Measurements from ENCODE around the gene SEMA4A. TPM values are rescaled to one million over a fixed set of nuclear protein-coding genes. Genes with fewer than 3 reads are reported as not detected.

SEMA4A gene
- total RNA-seq, 2 experiments from 2014 or later = 9.4 to 10.1 TPM

DNA sequence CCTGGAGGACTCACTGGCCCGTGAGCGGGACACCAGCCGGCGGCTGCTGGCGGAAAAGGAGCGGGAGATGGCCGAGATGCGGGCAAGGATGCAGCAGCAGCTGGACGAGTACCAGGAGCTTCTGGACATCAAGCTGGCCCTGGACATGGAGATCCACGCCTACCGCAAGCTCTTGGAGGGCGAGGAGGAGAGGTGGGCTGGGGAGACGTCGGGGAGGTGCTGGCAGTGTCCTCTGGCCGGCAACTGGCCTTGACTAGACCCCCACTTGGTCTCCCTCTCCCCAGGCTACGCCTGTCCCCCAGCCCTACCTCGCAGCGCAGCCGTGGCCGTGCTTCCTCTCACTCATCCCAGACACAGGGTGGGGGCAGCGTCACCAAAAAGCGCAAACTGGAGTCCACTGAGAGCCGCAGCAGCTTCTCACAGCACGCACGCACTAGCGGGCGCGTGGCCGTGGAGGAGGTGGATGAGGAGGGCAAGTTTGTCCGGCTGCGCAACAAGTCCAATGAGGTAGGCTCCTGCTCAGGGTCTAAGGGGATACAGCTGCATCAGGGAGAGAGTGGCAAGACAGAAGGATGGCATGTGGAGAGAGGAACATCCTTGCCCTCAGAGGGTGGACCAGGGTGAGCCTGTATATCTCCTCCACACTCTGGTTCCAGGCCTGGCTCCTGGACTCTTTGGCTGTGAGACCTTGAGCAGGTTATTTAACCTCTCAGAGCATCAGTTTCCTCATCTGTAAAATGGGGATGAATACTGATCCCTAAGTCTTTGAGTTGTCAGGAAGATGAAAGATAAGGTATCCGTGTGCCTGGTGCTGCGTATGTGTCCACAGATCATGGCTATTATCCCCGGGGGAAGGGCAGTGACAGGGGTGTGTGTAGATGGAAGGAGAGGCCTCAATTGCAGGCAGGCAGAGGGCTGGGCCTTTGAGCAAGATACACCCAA lies 17.2 kb upstream of the SEMA4A start:
- Histone ChIP-seq H3K36me3 (ENCODE audit: insufficient read depth, low read length) (peaks cover 55% of the 10 kb centered on the region), H3K4me3 (ENCODE audit: low read length) (no peak overlapping the region), H3K27ac (ENCODE audit: low read depth in 1 of 2, low read length in 2 of 2) (no peak overlapping the region), H3K27me3 (ENCODE audit: control insufficient read depth in 1 of 2, insufficient read depth in 2 of 2, low read length in 2 of 2) (no peaks in the 10 kb centered on the region), H3K9me3 (ENCODE audit: control insufficient read depth in 1 of 2, insufficient read depth in 1 of 2, low read length in 2 of 2) (no peaks in the 10 kb centered on the region), H3K4me1 (ENCODE audit: insufficient read depth, low read length) (no peaks in the 10 kb centered on the region)
- Mint-ChIP-seq H3K4me1 (ENCODE audit: low read depth) (no peaks in the 10 kb centered on the region), H3K27me3 (no peaks in the 10 kb centered on the region), H3K4me3 (no peak overlapping the region), H3K36me3 (ENCODE audit: low read depth) (peaks cover 9% of the 10 kb centered on the region), H3K27ac (no peak overlapping the region), H3K9me3 (no peaks in the 10 kb centered on the region)
- POLR2A ChIA-PET = no interaction called here
- intact Hi-C loops (cut with DNase I, micrococcal nuclease) = no loop called here
- CTCF ChIA-PET = interaction anchor here (0.7 to 3.4 kb wide), 4 partner anchors 9 to 89 kb away, joined by 7 to 19 read pairs (median 8); no protein-coding TSS in a partner anchor
- peak in 1 of 14 experiments; percentile 41 for DNase-seq
- TF ChIP-seq, protein P1, sequence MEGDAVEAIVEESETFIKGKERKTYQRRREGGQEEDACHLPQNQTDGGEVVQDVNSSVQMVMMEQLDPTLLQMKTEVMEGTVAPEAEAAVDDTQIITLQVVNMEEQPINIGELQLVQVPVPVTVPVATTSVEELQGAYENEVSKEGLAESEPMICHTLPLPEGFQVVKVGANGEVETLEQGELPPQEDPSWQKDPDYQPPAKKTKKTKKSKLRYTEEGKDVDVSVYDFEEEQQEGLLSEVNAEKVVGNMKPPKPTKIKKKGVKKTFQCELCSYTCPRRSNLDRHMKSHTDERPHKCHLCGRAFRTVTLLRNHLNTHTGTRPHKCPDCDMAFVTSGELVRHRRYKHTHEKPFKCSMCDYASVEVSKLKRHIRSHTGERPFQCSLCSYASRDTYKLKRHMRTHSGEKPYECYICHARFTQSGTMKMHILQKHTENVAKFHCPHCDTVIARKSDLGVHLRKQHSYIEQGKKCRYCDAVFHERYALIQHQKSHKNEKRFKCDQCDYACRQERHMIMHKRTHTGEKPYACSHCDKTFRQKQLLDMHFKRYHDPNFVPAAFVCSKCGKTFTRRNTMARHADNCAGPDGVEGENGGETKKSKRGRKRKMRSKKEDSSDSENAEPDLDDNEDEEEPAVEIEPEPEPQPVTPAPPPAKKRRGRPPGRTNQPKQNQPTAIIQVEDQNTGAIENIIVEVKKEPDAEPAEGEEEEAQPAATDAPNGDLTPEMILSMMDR (IDR thresholded peaks at IDR 0.05) = no peak
- no peak for ATAC-seq (ENCODE audit: poor library complexity)

GRCh38 chr1:156136970-156137483 lies 16.4 kb upstream of the SEMA4A start:
- Histone ChIP-seq H3K27me3 (ENCODE audit: control insufficient read depth in 1 of 2, insufficient read depth in 2 of 2, low read length in 2 of 2) (no peaks in the 10 kb centered on the region), H3K4me3 (ENCODE audit: low read length) (no peak overlapping the region), H3K36me3 (ENCODE audit: insufficient read depth, low read length) (peaks cover 49% of the 10 kb centered on the region), H3K4me1 (ENCODE audit: insufficient read depth, low read length) (no peaks in the 10 kb centered on the region), H3K27ac (ENCODE audit: low read depth in 1 of 2, low read length in 2 of 2) (no peak overlapping the region), H3K9me3 (ENCODE audit: control insufficient read depth in 1 of 2, insufficient read depth in 1 of 2, low read length in 2 of 2) (no peaks in the 10 kb centered on the region)
- DNase-seq = peak in 1 of 14 experiments; percentile 46
- ATAC-seq (ENCODE audit: poor library complexity) = no peak
- Mint-ChIP-seq H3K4me1 (ENCODE audit: low read depth) (no peaks in the 10 kb centered on the region), H3K27ac (no peak overlapping the region), H3K4me3 (no peak overlapping the region), H3K9me3 (no peaks in the 10 kb centered on the region), H3K36me3 (ENCODE audit: low read depth) (peaks cover 9% of the 10 kb centered on the region), H3K27me3 (no peaks in the 10 kb centered on the region)
- CTCF ChIA-PET = interaction anchor here (1.9 to 2.2 kb wide), 2 partner anchors 40 to 88 kb away, joined by 8 to 9 read pairs; no protein-coding TSS in a partner anchor
- POLR2A ChIA-PET = no interaction called here
- intact Hi-C loops (cut with DNase I, micrococcal nuclease) = no loop called here
- TF ChIP-seq, protein P1 (IDR thresholded peaks at IDR 0.05) = no peak

DNA sequence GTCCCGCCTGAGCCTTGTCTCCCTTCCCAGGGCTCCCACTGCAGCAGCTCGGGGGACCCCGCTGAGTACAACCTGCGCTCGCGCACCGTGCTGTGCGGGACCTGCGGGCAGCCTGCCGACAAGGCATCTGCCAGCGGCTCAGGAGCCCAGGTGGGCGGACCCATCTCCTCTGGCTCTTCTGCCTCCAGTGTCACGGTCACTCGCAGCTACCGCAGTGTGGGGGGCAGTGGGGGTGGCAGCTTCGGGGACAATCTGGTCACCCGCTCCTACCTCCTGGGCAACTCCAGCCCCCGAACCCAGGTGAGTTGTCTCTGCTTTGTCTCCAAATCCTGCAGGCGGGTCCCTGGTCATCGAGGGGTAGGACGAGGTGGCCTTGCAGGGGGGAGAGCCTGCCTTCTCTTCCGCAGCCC lies 14.9 kb upstream of the SEMA4A start:
- no peaks in the 10 kb centered on the region for H3K27me3 ChIP-seq (ENCODE audit: control insufficient read depth in 1 of 2, insufficient read depth in 2 of 2, low read length in 2 of 2)
- H3K4me3 Mint-ChIP-seq = no peak overlapping the region
- DNase-seq (peak in 2 of 14 experiments; percentile 21 to 52), ATAC-seq (ENCODE audit: poor library complexity) (no peak)
- no peak overlapping the region for H3K27ac ChIP-seq (ENCODE audit: low read depth in 1 of 2, low read length in 2 of 2)
- intact Hi-C loops (cut with DNase I, micrococcal nuclease) = no loop called here
- H3K27ac Mint-ChIP-seq = peak overlapping the region; percentile 63
- no peak overlapping the region for H3K4me3 ChIP-seq (ENCODE audit: low read length)
- H3K27me3 Mint-ChIP-seq = no peaks in the 10 kb centered on the region
- no peaks in the 10 kb centered on the region for H3K4me1 Mint-ChIP-seq (ENCODE audit: low read depth)
- ChIA-PET CTCF (interaction anchor here (1.9 to 2.2 kb wide), 2 partner anchors 41 to 87 kb away, joined by 8 to 9 read pairs; no protein-coding TSS in a partner anchor), POLR2A (no interaction called here)
- H3K4me1 ChIP-seq (ENCODE audit: insufficient read depth, low read length) = no peaks in the 10 kb centered on the region
- no peaks in the 10 kb centered on the region for H3K9me3 ChIP-seq (ENCODE audit: control insufficient read depth in 1 of 2, insufficient read depth in 1 of 2, low read length in 2 of 2)
- peaks cover 48% of the 10 kb centered on the region for H3K36me3 ChIP-seq (ENCODE audit: insufficient read depth, low read length)
- no peaks in the 10 kb centered on the region for H3K9me3 Mint-ChIP-seq
- TF ChIP-seq, protein P1 (IDR thresholded peaks at IDR 0.05) = no peak
- peaks cover 9% of the 10 kb centered on the region for H3K36me3 Mint-ChIP-seq (ENCODE audit: low read depth)
